ENCODE data around the gene PPP1R13B.
"Not testable (repeated sequence)": the region's sequence is repeated elsewhere in the genome, so short reads cannot be mapped to it uniquely, and the experiment has no call there.

PPP1R13B gene

DNA sequence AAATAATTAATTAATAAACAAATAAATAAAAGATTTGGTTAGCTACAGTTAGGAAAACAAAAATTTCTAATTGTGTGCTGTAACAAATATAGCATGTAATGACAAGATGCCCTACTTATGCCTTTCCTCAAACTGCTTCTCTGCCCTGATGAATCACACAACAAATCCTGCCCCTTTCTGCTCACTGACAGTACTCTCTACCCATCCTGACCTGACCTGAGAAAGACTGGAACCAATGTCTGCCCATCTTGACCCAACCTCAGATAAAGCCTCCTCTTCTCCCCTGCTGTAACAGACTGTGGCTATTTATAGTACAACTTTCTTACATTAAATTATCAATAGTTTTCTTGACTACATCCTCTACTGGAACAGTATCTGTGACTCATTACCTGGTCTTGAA lies 43.7 kb downstream of the PPP1R13B start:
- CTCF ChIA-PET, result no interaction called here
- POLR2A ChIA-PET (ENCODE audit: low non-redundant PET), result no interaction called here
- DNase-seq (ENCODE audit: low spot score), result peak; percentile 56
- H3K27ac ChIP-seq, result peak overlapping the region; percentile 70
- TF ChIP-seq, protein P1, sequence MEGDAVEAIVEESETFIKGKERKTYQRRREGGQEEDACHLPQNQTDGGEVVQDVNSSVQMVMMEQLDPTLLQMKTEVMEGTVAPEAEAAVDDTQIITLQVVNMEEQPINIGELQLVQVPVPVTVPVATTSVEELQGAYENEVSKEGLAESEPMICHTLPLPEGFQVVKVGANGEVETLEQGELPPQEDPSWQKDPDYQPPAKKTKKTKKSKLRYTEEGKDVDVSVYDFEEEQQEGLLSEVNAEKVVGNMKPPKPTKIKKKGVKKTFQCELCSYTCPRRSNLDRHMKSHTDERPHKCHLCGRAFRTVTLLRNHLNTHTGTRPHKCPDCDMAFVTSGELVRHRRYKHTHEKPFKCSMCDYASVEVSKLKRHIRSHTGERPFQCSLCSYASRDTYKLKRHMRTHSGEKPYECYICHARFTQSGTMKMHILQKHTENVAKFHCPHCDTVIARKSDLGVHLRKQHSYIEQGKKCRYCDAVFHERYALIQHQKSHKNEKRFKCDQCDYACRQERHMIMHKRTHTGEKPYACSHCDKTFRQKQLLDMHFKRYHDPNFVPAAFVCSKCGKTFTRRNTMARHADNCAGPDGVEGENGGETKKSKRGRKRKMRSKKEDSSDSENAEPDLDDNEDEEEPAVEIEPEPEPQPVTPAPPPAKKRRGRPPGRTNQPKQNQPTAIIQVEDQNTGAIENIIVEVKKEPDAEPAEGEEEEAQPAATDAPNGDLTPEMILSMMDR (conservative IDR thresholded peaks at IDR 0.05; ENCODE audit: low read depth), result no peak

DNA sequence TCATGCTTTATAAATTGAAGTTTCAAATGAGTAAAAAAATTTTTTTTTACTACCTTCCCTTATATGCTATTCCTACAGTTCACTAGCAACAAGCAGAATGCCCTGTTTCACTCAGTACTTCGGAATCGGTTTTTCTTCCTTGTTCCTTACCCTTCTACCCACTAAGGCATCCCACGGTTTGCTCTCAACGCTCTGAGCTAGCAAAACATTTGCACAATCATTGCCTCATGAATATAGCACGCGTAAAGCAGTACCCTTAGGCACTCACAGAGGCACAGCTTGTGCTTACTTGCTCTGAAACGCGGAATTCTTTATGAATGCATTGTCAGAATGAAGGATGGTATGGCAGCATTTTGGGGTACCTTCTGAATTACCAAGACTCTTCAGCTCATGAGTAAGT lies 45.0 kb downstream of the PPP1R13B start:
- CTCF ChIA-PET, result interaction anchor here (1.4 kb wide), 2 partner anchors 10 to 98 kb away, joined by 4 read pairs; no protein-coding TSS in a partner anchor
- H3K27ac ChIP-seq, result peak overlapping the region; percentile 63
- POLR2A ChIA-PET (ENCODE audit: low non-redundant PET), result interaction anchor here (0.5 kb wide), 1 partner anchor 9 kb away, joined by 5 read pairs; no protein-coding TSS in a partner anchor
- TF ChIP-seq, protein P1 (conservative IDR thresholded peaks at IDR 0.05; ENCODE audit: low read depth), result no peak
- DNase-seq (ENCODE audit: low spot score), result peak; percentile 65

DNA sequence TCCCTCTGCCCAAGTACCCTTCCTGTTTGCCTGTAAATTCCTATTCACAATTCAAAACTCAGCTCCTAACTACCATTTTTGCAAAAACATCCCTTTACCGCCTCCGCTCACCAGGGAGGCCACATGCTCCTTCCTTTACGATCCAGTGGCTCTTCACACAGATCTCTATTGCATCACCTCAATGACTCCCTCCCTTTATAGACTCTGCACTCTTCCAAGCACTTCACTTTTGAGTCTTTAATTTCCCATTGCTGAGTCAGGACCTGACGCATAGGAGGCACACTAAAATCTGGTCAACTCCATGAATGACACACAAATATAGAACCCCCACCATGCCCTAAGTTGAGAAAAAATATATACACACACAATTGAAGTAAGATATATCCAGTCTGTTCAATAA lies 45.9 kb downstream of the PPP1R13B start:
- POLR2A ChIA-PET (ENCODE audit: low non-redundant PET), result no interaction called here
- H3K27ac ChIP-seq, result no peak overlapping the region
- TF ChIP-seq, protein P1 (conservative IDR thresholded peaks at IDR 0.05; ENCODE audit: low read depth), result no peak
- DNase-seq (ENCODE audit: low spot score), result peak; percentile 84
- CTCF ChIA-PET, result interaction anchor here (1.4 kb wide), 1 partner anchor 9 kb away, joined by 4 read pairs; no protein-coding TSS in a partner anchor

DNA sequence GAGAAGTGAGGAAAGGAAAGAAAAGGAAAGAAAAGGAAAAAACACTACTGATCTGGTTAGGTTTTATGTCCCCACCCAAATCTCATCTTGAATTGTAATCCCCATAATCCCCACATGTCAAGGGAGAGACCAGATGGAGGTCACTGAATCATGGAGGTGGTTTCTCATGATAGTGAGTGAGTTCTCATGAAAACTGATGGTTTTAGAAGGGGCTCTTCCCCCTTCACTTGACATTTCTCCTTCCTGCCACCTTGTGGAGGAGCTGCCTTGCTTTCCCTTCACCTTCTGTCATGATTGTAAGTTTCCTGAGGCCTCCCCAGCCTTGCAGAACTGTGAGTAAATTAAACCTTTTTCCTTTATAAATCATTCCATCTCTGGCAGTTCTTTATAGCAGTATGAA lies 54.2 kb downstream of the PPP1R13B start:
- DNase-seq (ENCODE audit: low spot score); H3K27ac ChIP-seq; POLR2A ChIA-PET (ENCODE audit: low non-redundant PET); CTCF ChIA-PET: not testable (repeated sequence)

DNA sequence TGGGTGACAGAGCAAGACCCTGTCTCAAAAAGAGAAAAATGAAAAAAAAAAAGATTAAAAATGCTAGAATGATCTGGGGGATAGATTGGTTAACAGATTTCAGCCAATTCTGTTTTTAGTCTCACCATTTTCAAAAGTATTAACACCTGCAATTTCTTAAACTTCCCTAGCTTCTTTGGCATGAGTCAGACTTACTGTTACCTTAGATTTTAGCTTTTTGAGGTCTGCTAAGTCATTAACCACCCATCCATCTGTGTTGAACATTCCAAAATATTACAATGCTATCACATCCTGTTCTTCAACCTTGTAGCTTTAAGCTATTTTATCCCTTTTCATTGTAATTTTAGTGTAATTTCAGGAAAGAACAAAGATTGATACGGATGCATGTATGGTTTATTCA lies 59.3 kb downstream of the PPP1R13B start:
- DNase-seq (ENCODE audit: low spot score), result no peak
- ChIA-PET CTCF (interaction anchor here (0.8 kb wide), 1 partner anchor 163 kb away, joined by 3 read pairs; no protein-coding TSS in a partner anchor), POLR2A (ENCODE audit: low non-redundant PET) (no interaction called here)
- no peak overlapping the region for H3K27ac ChIP-seq
- TF ChIP-seq, protein P1 (conservative IDR thresholded peaks at IDR 0.05; ENCODE audit: low read depth), result no peak

DNA sequence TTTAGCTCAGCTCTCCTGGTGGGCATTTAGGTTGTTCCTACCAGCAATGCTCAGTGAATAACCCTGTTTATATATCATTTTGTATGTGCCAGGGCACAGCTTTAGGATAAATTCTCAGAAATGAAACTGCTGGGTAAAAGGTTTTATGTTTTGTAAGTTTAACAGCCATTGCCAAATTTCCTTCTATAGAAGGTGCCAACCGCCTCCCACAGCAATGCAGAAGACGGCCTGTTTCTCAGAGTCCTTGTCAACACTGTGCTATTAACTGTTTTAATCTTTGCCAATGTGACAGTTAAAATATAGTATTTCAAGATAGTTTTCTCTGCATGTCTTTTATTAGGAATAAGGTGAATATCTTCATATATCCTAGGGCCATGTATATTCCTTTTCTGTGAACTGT lies 65.0 kb downstream of the PPP1R13B start:
- CTCF ChIA-PET, result interaction anchor here (0.5 kb wide), 1 partner anchor 9 kb away, joined by 3 read pairs; no protein-coding TSS in a partner anchor
- DNase-seq (ENCODE audit: low spot score), result no peak
- POLR2A ChIA-PET (ENCODE audit: low non-redundant PET), result no interaction called here
- TF ChIP-seq, protein P1 (conservative IDR thresholded peaks at IDR 0.05; ENCODE audit: low read depth), result no peak
- no peak overlapping the region for H3K27ac ChIP-seq

DNA sequence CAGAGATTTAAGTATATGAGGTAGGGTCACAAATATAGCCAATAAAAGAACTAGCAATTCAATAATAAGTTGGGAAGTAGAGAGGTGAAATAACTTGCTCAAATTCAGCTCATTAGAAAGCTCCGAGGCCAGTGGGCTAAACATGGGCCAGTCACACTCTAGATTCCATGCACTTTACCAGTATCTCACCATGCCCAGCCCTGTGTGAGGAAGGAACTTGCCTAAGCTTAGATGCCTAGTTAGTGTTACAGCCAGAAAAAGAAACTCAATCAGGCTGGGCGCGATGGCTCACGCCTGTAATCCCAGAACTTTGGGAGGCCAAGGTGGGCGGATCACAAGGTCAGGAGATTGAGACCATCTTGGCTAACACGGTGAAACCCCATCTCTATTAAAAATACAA lies 71.1 kb downstream of the PPP1R13B start:
- POLR2A ChIA-PET (ENCODE audit: low non-redundant PET); DNase-seq (ENCODE audit: low spot score); H3K27ac ChIP-seq; CTCF ChIA-PET: not testable (repeated sequence)

DNA sequence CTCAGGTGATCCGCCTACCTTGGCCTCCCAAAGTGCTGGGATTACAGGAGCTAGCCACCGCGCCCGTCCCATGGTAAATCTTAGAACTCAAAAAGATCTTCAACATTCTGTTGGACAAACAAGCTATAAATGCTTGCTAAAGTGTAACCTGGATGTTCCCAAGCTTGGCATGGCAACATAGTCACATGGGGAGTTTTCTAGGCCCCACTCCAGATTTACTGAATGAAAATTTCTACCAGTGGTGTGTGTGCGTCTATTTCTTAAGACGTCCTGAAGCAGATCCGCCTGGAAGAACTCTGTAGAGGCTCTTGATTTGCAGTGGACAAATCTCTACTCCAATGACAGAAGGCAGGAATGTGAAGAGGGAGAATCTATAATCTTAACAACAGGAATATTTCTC lies 71.9 kb downstream of the PPP1R13B start:
- DNase-seq (ENCODE audit: low spot score), result no peak
- no peak overlapping the region for H3K27ac ChIP-seq
- POLR2A ChIA-PET (ENCODE audit: low non-redundant PET), result no interaction called here
- CTCF ChIA-PET, result no interaction called here
- TF ChIP-seq, protein P1 (conservative IDR thresholded peaks at IDR 0.05; ENCODE audit: low read depth), result no peak
